ENCODE data around the gene VAT1L.
A peak's percentile ranks its signal among the peaks of the same experiment; 100 is the strongest.

VAT1L gene

DNA sequence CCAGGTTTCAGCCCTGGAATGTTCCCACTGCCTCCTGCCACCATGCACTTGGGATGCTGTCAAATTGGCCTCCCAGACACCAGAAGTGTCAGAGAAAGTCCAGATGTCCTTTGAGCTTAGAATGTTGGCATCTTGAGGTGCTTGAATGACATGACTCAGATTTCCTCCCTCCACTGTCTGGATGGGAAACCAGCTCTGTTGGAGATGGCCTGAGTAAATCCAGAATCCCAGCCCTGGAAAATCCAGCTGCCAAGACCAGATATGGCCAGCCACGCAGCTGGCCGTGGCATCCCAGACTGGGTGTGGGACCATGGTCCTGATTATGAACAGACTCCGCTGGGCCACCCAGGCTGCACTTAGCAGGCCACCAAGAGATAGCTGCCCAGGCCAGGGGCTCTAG lies 177.0 kb downstream of the VAT1L start:
- H3K27ac ChIP-seq, result no peak overlapping the region
- no peak for TF ChIP-seq ZFX (IDR thresholded peaks at IDR 0.05; ENCODE audit: borderline replicate concordance)
- TF ChIP-seq, protein P1, sequence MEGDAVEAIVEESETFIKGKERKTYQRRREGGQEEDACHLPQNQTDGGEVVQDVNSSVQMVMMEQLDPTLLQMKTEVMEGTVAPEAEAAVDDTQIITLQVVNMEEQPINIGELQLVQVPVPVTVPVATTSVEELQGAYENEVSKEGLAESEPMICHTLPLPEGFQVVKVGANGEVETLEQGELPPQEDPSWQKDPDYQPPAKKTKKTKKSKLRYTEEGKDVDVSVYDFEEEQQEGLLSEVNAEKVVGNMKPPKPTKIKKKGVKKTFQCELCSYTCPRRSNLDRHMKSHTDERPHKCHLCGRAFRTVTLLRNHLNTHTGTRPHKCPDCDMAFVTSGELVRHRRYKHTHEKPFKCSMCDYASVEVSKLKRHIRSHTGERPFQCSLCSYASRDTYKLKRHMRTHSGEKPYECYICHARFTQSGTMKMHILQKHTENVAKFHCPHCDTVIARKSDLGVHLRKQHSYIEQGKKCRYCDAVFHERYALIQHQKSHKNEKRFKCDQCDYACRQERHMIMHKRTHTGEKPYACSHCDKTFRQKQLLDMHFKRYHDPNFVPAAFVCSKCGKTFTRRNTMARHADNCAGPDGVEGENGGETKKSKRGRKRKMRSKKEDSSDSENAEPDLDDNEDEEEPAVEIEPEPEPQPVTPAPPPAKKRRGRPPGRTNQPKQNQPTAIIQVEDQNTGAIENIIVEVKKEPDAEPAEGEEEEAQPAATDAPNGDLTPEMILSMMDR (IDR thresholded peaks at IDR 0.05), result no peak

DNA sequence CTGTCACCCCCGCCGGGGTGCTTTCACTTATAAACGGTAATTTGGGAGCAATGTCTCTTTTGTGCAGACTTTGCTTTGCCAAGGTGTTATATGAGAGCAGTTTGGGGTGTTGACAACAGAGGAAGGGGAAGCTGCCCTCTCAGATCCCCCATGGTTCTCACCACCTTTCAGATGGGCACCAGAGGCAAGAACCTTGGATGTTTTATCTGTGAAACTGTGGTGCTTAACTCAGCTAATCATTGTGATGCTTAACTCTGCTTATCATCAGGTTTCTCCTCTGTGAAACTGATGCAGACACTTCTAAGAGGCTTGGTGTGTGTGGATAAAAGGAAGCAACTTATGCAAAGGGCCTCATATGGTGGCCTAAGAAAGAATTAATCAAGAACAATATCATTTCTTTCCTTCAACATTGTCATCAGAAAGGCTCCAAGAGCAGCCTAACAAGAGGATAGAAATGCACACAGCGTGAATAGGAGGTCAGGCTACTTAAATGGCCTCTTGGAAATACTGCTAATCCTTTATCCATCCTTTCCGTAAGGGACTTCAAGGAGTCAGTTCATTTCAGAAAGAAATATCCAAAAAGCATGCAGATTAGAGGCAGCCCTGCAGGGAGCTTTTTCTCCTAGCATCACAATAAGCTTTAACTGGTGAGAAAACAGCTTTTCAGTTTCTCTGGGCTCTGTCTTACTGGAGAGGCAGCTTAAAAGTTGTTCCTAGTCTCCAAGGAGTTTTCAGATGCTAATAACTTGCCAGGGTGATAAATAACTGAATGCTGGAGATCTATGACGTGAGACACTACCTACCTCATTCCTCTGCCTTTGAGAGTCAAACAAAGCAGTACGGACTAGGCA lies 178.9 kb downstream of the VAT1L start:
- no peak for TF ChIP-seq ZFX (IDR thresholded peaks at IDR 0.05; ENCODE audit: borderline replicate concordance)
- TF ChIP-seq, protein P1 (IDR thresholded peaks at IDR 0.05), result no peak
- H3K27ac ChIP-seq, result no peak overlapping the region

DNA sequence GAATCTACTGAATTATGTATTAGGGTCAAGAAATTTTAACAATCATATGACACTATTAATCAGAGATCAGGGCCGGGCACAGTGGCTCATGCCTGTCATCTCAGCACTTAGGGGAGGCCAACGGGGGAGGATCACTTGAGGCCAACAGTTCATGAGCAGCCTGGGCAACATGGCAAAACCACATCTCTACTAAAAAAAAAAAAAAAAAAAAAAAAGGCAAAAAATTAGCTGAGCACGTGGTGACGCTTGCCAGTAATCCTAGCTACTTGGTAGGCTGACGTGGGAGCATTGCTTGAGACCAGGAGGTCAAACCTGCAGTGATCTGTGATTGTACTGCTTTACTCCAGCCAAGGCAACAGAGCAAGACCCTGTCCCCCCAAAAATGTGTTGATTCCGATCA lies 181.5 kb downstream of the VAT1L start:
- H3K27ac ChIP-seq, result no peak overlapping the region
- TF ChIP-seq, protein P1 (IDR thresholded peaks at IDR 0.05), result no peak
- TF ChIP-seq ZFX (IDR thresholded peaks at IDR 0.05; ENCODE audit: borderline replicate concordance), result no peak

DNA sequence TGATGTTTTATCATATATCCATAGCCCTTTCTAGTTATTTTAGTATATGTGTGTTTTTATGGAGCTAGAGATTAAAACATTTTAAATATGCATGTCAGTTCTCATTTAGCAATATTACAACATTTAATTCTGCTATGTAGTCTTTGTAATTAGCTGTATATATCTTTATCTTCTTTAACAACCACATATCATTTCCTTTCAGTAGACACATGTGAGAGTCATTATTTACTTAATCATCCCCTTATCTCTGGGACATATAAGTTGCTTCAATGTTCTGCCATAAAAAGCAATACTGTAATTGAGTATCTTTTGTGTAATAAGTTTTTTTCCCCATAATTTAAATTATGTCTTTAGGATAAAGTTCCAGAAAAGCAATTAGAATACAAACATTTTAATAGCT lies 182.0 kb downstream of the VAT1L start:
- H3K27ac ChIP-seq, result no peak overlapping the region
- TF ChIP-seq, protein P1 (IDR thresholded peaks at IDR 0.05), result no peak
- no peak for TF ChIP-seq ZFX (IDR thresholded peaks at IDR 0.05; ENCODE audit: borderline replicate concordance)

DNA sequence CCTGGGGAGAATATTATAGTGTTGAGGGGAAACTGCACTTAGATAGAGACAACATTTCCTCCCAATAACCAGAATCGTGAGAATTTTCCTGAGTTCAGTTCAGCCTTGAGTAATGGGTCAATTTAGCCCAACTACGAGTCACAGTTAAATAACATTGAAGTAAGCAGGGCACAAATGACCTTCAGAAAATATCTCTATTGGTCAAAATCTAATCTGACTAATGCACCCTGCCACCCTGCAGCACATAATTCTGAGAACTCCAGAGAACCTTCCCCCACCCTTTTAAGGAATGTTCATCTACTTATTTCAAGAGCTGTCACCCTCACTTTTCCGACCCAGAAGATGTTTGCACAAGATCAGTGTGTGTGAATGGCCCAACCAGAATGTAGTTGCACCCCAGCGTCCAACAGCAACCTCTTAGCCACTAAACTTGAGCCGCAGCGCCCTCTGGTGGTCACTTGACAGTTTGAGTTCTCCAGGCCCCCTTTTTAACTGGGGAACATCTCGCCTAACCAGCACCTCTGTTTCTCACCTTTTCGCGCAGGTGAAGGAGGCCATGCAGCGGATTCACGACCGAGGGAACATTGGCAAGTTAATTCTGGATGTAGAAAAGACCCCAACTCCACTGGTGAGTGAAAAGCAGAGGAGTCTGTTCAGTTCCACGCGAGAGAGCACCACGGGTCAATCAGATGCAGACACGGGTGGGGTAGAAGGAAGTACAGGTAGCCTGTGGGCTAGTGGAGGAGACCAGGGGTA lies 183.1 kb downstream of the VAT1L start:
- H3K27ac ChIP-seq, result no peak overlapping the region
- TF ChIP-seq, protein P1 (IDR thresholded peaks at IDR 0.05), result peak; percentile 93
- no peak for TF ChIP-seq ZFX (IDR thresholded peaks at IDR 0.05; ENCODE audit: borderline replicate concordance)

DNA sequence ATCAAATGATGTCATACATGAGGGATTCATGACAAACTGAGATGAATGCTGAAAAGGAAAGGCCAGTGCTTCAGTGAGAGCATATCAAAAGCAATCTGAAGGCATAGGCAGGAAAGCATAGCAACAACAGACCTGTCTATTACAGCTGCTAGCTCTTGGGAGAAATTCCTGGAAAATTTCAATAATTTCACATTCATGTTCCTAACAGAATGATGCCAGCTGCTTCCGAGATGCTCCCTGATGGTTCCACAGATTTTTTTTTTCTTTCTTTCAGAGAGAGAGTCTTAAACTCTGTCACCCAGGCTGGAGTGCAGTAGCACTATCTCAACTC lies 183.7 kb downstream of the VAT1L start:
- no peak overlapping the region for H3K27ac ChIP-seq
- TF ChIP-seq, protein P1 (IDR thresholded peaks at IDR 0.05), result no peak
- no peak for TF ChIP-seq ZFX (IDR thresholded peaks at IDR 0.05; ENCODE audit: borderline replicate concordance)

DNA sequence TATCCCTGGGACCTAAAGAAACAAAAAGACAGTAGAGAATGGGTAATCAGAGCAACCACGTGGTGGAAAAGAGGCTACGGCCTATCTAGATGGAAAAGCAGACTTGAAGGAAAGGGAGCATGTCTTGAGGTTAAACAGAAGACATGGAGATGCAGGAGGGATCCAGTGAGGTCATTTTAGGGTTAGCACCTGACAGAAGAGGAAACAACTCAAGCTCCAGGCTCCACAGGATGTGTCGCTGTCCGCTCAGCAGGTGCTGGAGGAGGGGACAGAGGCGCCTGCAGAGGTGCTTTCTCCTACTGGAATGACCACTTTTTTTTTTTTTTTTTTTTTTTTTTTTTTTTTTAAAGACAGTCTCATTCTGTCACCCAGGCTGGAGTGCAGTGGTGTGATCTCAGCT lies 186.5 kb downstream of the VAT1L start:
- TF ChIP-seq, protein P1 (IDR thresholded peaks at IDR 0.05), result no peak
- no peak for TF ChIP-seq ZFX (IDR thresholded peaks at IDR 0.05; ENCODE audit: borderline replicate concordance)
- H3K27ac ChIP-seq, result no peak overlapping the region

All from 22Rv1 (cell line).